Mucosa of rectum (tissue), 2 donors: ENCODE results near the gene GREB1L.
"Not testable (repeated sequence)": the region's sequence is repeated elsewhere in the genome, so short reads cannot be mapped to it uniquely, and the experiment has no call there.

Source experiments
- H3K27ac ChIP-seq, 2 donors: one replicate each; pipeline ENCODE4 v1.7.0; 2013; ENCODE audit warnings: inconsistent platforms in 2 of 2, low read depth in 2 of 2, low read length in 2 of 2
- H3K27me3 ChIP-seq, 2 donors: one replicate each; pipeline ENCODE4 v1.7.0; 2013; ENCODE audit warnings: low read length in 2 of 2; ENCODE audit not compliant: control insufficient read depth in 2 of 2, insufficient read depth in 2 of 2
- H3K36me3 ChIP-seq, 2 donors: one replicate each; pipeline ENCODE4 v1.7.0; 2013; ENCODE audit warnings: low read length in 2 of 2; ENCODE audit not compliant: control insufficient read depth in 2 of 2, insufficient read depth in 2 of 2
- H3K4me1 ChIP-seq, 2 donors: one replicate each; pipeline ENCODE4 v1.7.0; 2013; ENCODE audit warnings: low read length in 2 of 2, mild to moderate bottlenecking in 1 of 2; ENCODE audit not compliant: control insufficient read depth in 2 of 2, insufficient read depth in 2 of 2
- H3K4me3 ChIP-seq, 2 donors: one replicate each; pipeline ENCODE4 v1.7.0; 2013; ENCODE audit warnings: low read length in 2 of 2
- H3K9ac ChIP-seq, 2 donors: one replicate each; pipeline ENCODE4 v1.7.0; 2013; ENCODE audit warnings: low read length in 2 of 2, low read depth in 1 of 2, mild to moderate bottlenecking in 1 of 2
- H3K9me3 ChIP-seq, 2 donors: one replicate each; pipeline ENCODE4 v1.7.0; 2013; ENCODE audit warnings: low read length in 2 of 2; ENCODE audit not compliant: control insufficient read depth in 2 of 2
- donor health status: healthy.
- donor health status: Normal muscosa, but diverticular disease.

Gene GREB1L

DNA sequence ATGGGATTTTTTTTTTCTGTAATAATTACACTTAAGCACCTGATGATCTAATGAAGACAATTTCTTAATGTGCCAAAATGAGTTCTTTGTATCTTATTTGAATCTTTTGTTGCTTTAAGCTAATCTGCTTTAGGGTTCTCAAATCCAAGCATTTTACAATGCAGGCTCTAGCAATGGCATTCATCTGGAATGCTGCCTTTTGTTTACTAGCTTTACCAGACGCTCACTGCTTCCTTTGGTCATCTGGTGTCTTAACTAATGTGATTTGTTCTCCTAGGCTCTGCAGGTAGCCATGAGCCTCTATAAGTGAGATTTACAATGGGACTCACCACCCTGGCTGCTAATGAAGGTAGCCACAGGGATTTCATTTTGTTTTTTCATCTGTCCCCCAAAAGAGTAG lies 100.3 kb downstream of the GREB1L start:
- no peaks in the 10 kb centered on the region for H3K4me1 ChIP-seq
- no peaks in the 10 kb centered on the region for H3K36me3 ChIP-seq
- H3K27me3 ChIP-seq: no peaks in the 10 kb centered on the region
- no peak overlapping the region for H3K4me3 ChIP-seq
- H3K27ac ChIP-seq: no peak overlapping the region
- no peaks in the 10 kb centered on the region for H3K9me3 ChIP-seq
- H3K9ac ChIP-seq: no peak overlapping the region

DNA sequence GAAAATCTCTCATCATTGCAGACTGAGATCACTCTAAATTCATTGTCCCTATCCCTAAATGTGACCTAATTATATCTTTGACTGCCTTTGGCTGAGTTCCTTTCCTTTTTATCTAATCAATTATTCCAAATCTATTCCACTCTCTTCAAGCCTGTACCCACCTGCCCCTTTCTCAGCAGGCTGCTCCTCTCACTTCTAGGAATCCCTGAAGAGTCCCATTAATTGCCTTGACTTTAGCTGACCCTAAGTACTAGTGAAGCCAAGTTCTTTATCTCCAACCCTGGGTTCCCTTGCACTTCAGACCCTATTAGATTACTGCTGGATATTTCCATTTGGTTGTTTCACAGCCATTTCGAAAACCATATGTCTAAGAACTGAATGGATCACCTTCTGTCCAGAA lies 102.8 kb downstream of the GREB1L start:
- H3K9ac ChIP-seq: no peak overlapping the region

DNA sequence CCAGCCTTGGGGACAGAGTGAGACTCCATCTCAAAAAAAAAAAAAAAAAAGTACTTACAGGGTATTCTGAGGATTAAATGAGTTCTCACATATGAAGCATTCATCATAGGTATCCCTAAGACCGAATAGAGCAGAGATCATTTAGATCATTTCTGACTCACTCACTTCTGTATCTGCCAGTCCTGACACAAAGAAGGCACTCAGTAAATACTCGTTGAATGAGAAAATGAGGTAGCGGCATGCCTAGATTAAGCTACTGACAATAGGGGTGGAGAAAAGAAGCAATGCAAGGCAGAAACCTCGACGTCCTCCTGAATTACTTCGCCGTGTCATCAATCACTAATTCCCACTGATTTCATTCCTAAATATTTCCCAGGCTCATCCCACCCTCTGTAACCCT lies 103.8 kb downstream of the GREB1L start:
- H3K27me3 ChIP-seq: no peaks in the 10 kb centered on the region
- no peaks in the 10 kb centered on the region for H3K36me3 ChIP-seq
- no peaks in the 10 kb centered on the region for H3K4me1 ChIP-seq
- H3K9me3 ChIP-seq: no peaks in the 10 kb centered on the region
- H3K4me3 ChIP-seq: no peak overlapping the region
- no peak overlapping the region for H3K9ac ChIP-seq
- no peak overlapping the region for H3K27ac ChIP-seq

More for the DNA sequence above, 102.8 kb downstream of the GREB1L start:
- Histone ChIP-seq H3K9me3 (no peaks in the 10 kb centered on the region), H3K36me3 (no peaks in the 10 kb centered on the region), H3K27me3 (no peaks in the 10 kb centered on the region), H3K27ac (no peak overlapping the region), H3K4me3 (no peak overlapping the region), H3K4me1 (no peaks in the 10 kb centered on the region)

DNA sequence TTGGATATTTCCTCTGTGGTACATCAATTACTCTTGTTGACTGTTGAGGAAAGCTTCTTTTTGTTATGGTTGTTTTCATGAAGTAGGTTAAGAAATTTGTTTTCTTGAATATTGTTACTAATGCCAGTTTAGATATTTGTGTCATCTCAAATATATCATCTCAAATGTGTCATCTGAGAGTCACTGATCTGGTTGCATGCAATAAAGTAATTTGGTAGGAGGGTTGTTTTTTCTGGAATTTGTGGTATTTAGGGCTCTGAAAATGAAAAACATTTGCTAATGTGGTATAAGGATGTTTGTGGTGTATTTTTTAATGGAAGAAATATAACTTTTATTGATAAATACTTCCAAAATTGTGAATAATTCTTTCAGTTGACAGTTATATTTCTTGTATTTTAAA lies 117.7 kb downstream of the GREB1L start:
- no peaks in the 10 kb centered on the region for H3K4me1 ChIP-seq
- H3K9ac ChIP-seq: no peak overlapping the region
- no peak overlapping the region for H3K27ac ChIP-seq
- no peaks in the 10 kb centered on the region for H3K36me3 ChIP-seq
- no peak overlapping the region for H3K4me3 ChIP-seq
- no peaks in the 10 kb centered on the region for H3K9me3 ChIP-seq
- H3K27me3 ChIP-seq: no peaks in the 10 kb centered on the region

DNA sequence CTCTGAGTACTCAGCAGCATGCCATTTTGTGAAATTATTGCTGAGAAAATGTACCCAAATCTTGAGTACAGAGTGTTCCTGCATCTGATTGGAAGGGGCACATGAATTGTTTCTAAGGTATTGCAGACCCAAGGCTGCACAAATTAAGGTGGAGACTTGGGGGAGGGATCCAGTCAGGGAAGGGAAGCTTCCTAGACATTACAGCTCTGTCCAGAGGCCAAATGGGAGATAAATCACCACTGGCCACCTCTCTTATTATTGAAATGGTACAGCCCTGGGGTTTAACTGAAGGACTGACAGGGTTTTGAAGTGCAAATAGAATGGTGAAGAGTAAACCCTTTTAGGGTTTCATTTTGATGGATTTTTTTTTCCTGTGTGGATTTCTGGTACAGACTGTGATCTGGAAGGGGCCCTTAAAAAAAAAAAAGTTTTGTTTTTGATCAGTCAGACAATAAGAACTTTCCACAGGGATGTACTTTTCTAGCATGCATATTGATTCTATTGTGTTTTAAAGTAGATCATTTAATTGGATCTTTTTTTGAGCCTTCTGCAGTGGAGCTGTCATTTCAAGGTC lies 119.4 kb downstream of the GREB1L start:
- Histone ChIP-seq H3K4me3 (no peak overlapping the region), H3K27ac (no peak overlapping the region), H3K36me3 (no peaks in the 10 kb centered on the region), H3K9ac (no peak overlapping the region), H3K4me1 (no peaks in the 10 kb centered on the region), H3K27me3 (no peaks in the 10 kb centered on the region), H3K9me3 (no peaks in the 10 kb centered on the region)

DNA sequence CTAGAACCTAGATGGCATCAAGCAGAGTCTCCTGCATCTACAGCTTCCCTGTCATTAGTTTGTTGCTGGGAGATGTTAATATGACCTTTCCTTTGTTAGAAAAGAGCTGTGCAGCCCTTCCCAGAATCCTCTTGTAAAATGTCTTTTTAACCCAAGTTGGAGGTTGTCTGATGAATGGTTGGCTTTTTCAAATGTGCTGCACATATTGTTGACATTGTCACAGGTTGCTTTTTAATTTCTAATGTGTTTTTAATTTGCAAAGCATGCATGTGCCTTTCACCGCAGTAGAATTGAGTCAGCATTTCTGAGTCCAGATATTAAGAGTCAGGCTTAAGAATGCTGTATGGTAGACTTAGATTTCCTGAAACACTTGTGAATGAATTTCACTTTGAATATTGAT lies 120.8 kb downstream of the GREB1L start:
- no peaks in the 10 kb centered on the region for H3K36me3 ChIP-seq
- H3K9ac ChIP-seq: no peak overlapping the region
- H3K4me3 ChIP-seq: no peak overlapping the region
- no peaks in the 10 kb centered on the region for H3K4me1 ChIP-seq
- H3K27me3 ChIP-seq: no peaks in the 10 kb centered on the region
- H3K9me3 ChIP-seq: no peaks in the 10 kb centered on the region
- no peak overlapping the region for H3K27ac ChIP-seq

DNA sequence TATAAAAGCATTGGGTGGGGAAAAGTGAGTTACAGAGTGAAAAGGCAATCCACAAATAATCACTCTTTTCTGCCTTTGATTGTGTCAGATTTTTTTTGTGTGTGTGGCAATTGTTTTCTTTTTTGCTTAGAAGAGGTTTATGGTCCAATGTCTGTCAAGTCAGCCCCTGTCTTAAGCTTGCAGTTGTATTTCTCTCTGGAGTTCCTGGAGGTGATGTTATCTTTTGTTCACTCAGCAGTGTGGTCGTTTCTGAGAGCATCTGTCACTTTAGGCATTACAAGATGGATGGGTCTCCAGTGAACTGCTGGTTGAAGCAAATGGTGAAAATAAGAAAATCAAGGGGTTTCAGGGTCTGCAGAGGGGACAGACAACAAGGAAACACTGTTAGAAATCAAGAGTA lies 121.3 kb downstream of the GREB1L start:
- H3K9me3 ChIP-seq: no peaks in the 10 kb centered on the region
- no peak overlapping the region for H3K9ac ChIP-seq
- no peaks in the 10 kb centered on the region for H3K4me1 ChIP-seq
- no peaks in the 10 kb centered on the region for H3K36me3 ChIP-seq
- H3K4me3 ChIP-seq: no peak overlapping the region
- no peaks in the 10 kb centered on the region for H3K27me3 ChIP-seq
- no peak overlapping the region for H3K27ac ChIP-seq

DNA sequence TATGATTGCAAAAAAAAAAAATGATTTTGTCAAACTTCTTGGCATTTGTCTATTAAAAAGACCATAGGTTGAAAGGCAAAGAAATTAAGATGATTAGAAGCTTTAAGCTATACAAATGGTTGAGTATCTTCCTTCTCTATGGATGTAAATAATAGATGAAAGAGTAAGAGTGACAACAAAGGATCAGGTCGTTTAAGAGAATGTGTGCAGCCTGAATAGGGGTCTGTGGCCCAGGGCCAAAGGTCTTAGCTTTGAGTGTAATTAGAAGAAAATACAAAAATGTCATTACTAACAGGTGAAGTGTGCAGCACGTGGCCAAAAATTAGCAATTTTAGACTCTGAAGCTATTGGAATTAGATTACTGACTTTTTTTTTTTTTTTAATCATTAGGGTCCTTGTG lies 122.4 kb downstream of the GREB1L start:
- Histone ChIP-seq H3K4me3 (no peak overlapping the region), H3K36me3 (no peaks in the 10 kb centered on the region), H3K9me3 (no peaks in the 10 kb centered on the region), H3K27ac (no peak overlapping the region), H3K27me3 (no peaks in the 10 kb centered on the region), H3K4me1 (no peaks in the 10 kb centered on the region), H3K9ac (no peak overlapping the region)

DNA sequence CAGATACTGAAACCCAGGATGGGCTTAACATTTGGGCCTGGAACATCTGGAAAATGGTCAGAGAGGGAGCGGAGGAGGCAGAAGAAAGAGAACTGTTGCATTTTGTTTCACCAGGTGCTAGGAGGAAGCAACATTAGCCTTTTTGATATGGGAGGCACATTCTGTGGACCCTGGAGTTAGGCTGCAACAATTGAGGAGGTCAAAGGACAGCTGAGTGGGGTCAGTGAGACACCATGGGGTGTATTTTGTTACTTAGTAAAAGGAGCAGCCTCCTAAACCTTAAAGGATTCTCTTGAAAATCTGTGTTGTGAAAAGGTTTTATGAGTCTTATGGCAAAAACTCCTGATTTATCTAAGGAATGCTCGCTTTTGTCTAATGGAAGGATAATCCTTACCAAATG lies 124.9 kb downstream of the GREB1L start:
- Histone ChIP-seq H3K27ac (no peak overlapping the region), H3K27me3 (no peaks in the 10 kb centered on the region), H3K9me3 (no peaks in the 10 kb centered on the region), H3K4me3 (no peak overlapping the region), H3K4me1 (no peaks in the 10 kb centered on the region), H3K9ac (no peak overlapping the region), H3K36me3 (no peaks in the 10 kb centered on the region)

DNA sequence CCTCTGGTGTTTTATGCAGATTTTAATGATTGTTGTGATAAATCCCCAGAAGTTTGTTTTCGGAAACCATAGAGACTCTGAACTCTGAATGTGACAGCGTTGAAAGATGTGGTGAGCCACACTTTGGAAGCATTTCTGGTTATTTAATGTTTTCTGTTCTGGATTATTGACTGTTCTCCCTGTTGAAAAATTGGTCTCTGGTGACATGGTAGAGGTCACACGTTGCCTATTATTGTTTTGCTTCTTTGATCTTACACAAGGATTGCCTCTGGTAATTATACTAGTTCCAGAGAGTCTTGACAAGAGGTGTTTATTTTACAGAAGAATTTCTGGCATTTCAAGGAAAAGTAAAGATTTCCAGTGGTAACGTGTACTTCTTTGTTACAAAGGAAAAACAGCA lies 127.1 kb downstream of the GREB1L start:
- Histone ChIP-seq H3K4me1 (no peaks in the 10 kb centered on the region), H3K27ac (no peak overlapping the region), H3K36me3 (no peaks in the 10 kb centered on the region), H3K9me3 (no peaks in the 10 kb centered on the region), H3K27me3 (no peaks in the 10 kb centered on the region), H3K9ac (no peak overlapping the region), H3K4me3 (no peak overlapping the region)

DNA sequence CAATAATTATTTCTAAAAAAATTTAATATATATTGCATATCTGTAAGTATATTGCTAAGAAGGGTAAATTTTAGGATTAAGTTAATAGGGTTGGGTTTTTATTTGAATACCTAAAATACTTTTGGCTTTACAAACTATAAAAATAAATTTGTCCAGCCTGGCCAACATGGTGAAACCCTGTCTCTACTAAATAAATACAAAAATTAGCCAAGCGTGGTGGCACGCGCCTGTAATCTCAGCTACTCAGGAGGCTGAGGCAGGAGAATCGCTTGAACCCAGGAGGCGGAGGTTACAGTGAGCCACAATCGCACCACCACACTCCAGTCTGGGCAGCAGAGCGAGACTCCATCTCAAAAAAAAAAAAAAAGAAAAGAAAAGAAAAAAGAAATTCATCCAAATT lies 127.6 kb downstream of the GREB1L start:
- H3K27me3 ChIP-seq, H3K36me3 ChIP-seq, H3K4me1 ChIP-seq, H3K9ac ChIP-seq, H3K9me3 ChIP-seq, H3K27ac ChIP-seq, H3K4me3 ChIP-seq: not testable (repeated sequence)
